ENCODE measurements around the gene KIF26B.

KIF26B gene

GRCh38 chr1:245614476-245614875, 459.7 kb downstream of the KIF26B start:
- DNase-seq (ENCODE audit: low read depth in 2 of 2) = peak; percentile 15 to 27

DNA sequence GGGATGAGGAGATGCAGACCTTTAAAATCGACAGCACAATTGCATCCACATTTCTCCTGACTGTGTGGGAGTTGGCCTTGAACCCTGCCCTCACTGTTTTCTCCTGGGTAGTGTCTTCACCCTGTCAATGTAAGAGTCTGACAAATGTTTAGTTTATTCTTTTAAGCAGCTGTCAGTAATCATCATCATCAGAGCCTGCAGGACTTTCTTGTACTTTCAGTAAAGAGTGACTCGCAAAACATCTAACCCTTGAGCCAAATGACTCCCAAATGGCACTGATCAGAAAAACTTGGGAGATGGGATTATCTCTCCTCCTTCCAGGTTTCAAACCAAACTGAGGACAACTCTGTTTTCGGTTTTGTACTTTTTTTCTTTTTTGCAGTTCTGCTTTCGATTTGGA, 460.2 kb downstream of the KIF26B start:
- peak in 1 of 2 donors; percentile 7 for DNase-seq (ENCODE audit: low read depth in 2 of 2)
- no peak overlapping the region for H3K4me3 ChIP-seq (replicated peaks in 1 of 2; ENCODE audit: low read depth in 2 of 2, low read length in 2 of 2)
- no peak for TF ChIP-seq CTCF (IDR thresholded peaks at IDR 0.05; ENCODE audit: low read depth, low read length)

More at GRCh38 chr1:245614476-245614875, 459.7 kb downstream of the KIF26B start:
- no peak overlapping the region for H3K4me3 ChIP-seq (replicated peaks in 1 of 2; ENCODE audit: low read depth in 2 of 2, low read length in 2 of 2)
- peak; percentile 8 for TF ChIP-seq CTCF (IDR thresholded peaks at IDR 0.05; ENCODE audit: low read depth, low read length)

- no peak overlapping the region for H3K4me3 ChIP-seq (replicated peaks in 1 of 2; ENCODE audit: low read depth in 2 of 2, low read length in 2 of 2)
- no peak for DNase-seq (ENCODE audit: low read depth in 2 of 2)
- TF ChIP-seq CTCF (IDR thresholded peaks at IDR 0.05; ENCODE audit: low read depth, low read length) = no peak
Observed at GRCh38 chr1:245621589-245621988, 466.8 kb downstream of the KIF26B start.

GRCh38 chr1:245622332-245623014, 467.7 kb downstream of the KIF26B start:
- DNase-seq (ENCODE audit: low read depth in 2 of 2) = no peak
- TF ChIP-seq CTCF (IDR thresholded peaks at IDR 0.05; ENCODE audit: low read depth, low read length) = no peak
- H3K4me3 ChIP-seq (replicated peaks in 1 of 2; ENCODE audit: low read depth in 2 of 2, low read length in 2 of 2) = no peak overlapping the region

DNA sequence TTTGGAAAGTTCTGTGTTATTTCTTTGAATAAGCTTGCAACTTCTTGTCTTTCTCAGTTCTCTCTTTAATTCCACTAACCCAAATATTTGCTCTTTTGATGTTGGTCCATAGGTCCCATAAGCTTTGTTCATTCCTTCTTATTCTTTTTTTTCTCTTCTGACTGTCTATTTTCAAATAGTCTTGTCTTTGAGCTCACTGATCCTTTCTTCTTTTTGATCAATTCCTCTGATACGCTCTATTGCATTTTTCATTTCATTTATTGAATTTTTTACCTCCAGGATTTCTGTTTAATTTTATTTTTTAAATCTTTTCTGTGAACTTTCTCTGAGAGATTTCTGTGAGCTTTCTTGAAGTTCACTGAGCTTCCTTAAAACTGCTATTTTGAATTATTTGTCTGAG, 486.6 kb downstream of the KIF26B start:
- no peak for TF ChIP-seq CTCF (IDR thresholded peaks at IDR 0.05; ENCODE audit: low read depth, low read length)
- no peak for DNase-seq (ENCODE audit: low read depth in 2 of 2)
- H3K4me3 ChIP-seq (replicated peaks in 1 of 2; ENCODE audit: low read depth in 2 of 2, low read length in 2 of 2) = no peak overlapping the region

DNA sequence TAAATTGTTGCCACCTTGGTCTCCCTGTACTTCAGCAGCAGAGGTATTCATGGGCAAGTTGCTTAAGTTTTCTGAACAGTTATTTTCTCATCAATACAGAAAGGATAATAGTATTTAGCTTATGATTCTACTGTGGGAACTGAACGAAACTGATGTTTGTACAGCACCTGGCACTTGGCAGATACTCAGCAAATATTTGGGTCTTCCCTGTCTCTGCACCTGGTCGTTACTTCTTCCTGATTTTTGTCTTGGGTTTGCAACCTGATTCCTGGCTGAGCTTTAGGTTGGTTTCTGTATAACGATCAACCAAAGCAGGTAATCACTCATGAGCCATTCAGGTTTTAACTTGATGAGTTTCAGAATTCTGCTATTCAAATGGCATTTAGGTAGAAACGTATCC, 490.6 kb downstream of the KIF26B start:
- TF ChIP-seq CTCF (IDR thresholded peaks at IDR 0.05; ENCODE audit: low read depth, low read length) = no peak
- no peak overlapping the region for H3K4me3 ChIP-seq (replicated peaks in 1 of 2; ENCODE audit: low read depth in 2 of 2, low read length in 2 of 2)
- DNase-seq (ENCODE audit: low read depth in 2 of 2) = no peak

- no peak for DNase-seq (ENCODE audit: low read depth in 2 of 2)
- H3K4me3 ChIP-seq (replicated peaks in 1 of 2; ENCODE audit: low read depth in 2 of 2, low read length in 2 of 2) = no peak overlapping the region
- TF ChIP-seq CTCF (IDR thresholded peaks at IDR 0.05; ENCODE audit: low read depth, low read length) = no peak
Observed at GRCh38 chr1:245645894-245646293, 491.1 kb downstream of the KIF26B start.
